GM19438 (cell line): Measurements from ENCODE around the gene SUMO3.

ENCODE experiments used
- ATAC-seq: cut with Tn5 transposase; IDR thresholded peaks from one replicate; pipeline ENCODE4 v1.9.1; 2021; ENCODE audit warnings: low read depth; ENCODE audit not compliant: unreplicated experiment

The SUMO3 gene

GRCh38 chr21:44763050-44763378, 54.8 kb downstream of the SUMO3 start:
- ATAC-seq = no peak

GRCh38 chr21:44762221-44763049, 55.4 kb downstream of the SUMO3 start:
- ATAC-seq = no peak

GRCh38 chr21:44761747-44762208, 56.1 kb downstream of the SUMO3 start:
- no peak for ATAC-seq

- ATAC-seq = no peak
These were observed 56.7 kb downstream of the SUMO3 start for GRCh38 chr21:44761011-44761729.

- ATAC-seq = no peak
These were observed 57.5 kb downstream of the SUMO3 start for GRCh38 chr21:44760376-44760775.

GRCh38 chr21:44759628-44760285, 58.1 kb downstream of the SUMO3 start:
- no peak for ATAC-seq

GRCh38 chr21:44758781-44759627, 58.9 kb downstream of the SUMO3 start:
- no peak for ATAC-seq

GRCh38 chr21:44758141-44758561, 59.7 kb downstream of the SUMO3 start:
- no peak for ATAC-seq

- ATAC-seq = no peak
These were observed 60.1 kb downstream of the SUMO3 start for GRCh38 chr21:44757731-44758130.

GRCh38 chr21:44756423-44757185, 61.3 kb downstream of the SUMO3 start:
- no peak for ATAC-seq
